CD1c-positive myeloid dendritic cell (primary cell): ENCODE results near the gene TBC1D14.

Experiments used
- DNase-seq: peaks from one replicate; pipeline ENCODE4 v3.0.0-alpha.2; 2016; ENCODE audit errors: extremely low spot score

Gene TBC1D14

DNA sequence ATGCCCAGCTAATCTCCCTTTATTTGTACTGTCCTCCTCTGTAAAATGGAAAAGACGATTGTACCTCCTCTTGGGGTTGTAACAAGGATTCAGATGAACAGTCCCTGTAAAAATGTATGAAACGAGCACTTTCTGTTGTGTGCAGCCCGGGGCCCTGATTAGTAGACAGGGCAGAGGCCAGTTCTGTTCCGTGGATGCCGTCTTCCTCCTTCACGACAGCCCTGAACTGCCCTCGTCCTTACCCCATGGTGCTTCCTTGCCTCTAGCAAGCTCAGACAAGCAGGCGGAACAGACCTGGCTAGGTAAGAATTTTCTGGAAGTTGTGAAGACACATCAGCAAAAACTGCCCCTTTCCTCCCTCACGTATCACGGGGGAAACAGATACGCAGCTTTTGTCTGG lies 111.2 kb downstream of the TBC1D14 start:
- no peak for DNase-seq

DNA sequence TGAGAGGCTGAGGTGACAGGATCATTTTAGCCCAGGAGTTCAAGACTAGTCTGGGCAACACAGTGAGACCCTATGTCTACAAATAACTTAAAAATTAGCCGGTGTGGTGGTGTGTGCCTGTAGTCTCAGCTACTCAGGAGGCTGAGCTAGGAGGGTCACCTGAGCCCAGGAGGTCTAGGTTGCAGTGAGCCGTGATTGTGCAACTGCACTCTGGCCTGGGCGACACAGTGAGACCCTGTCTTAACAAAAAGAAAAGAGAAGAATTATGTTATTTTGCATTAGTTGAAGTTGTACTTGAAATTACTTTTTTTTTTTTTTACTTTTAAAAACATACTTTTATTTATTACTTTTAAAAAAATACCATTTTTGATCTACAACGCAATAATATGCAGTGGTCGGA lies 111.7 kb downstream of the TBC1D14 start:
- no peak for DNase-seq

DNA sequence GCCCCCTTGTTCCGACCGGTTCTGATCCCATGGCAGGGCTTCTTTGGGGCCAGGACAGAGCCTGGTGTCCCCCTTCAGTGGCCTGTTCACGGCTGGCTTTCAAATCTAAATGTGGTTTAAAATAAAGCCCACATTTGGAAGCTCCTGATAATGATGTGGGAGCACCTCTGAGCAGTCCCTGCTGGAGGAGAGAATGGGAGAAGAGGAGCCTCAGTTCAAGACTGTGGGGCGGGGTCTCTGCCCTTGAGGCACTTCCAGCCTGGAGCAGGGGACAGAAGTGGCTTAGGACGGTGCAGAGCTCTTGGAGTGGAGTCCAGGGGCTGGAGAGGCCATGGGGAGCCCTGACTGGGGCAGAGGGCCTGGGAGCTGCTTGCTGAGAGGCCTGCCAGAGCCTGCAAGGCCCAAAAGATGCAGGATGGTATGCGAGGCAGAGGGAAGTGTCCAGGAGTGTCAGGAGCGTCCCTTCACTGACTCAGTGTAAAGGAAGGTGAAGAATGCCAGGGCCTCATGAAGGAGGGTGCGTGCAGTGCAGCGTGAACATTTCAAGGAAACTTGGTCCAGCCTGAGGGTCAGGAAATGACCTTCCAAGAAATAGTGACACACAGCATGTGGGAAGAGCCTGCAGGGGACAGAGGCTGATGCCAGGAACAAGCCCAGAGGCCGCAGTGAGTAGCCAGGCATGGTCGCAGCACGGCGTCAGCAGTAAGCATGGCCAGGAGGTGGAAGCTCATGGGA lies 112.5 kb downstream of the TBC1D14 start:
- no peak for DNase-seq

DNA sequence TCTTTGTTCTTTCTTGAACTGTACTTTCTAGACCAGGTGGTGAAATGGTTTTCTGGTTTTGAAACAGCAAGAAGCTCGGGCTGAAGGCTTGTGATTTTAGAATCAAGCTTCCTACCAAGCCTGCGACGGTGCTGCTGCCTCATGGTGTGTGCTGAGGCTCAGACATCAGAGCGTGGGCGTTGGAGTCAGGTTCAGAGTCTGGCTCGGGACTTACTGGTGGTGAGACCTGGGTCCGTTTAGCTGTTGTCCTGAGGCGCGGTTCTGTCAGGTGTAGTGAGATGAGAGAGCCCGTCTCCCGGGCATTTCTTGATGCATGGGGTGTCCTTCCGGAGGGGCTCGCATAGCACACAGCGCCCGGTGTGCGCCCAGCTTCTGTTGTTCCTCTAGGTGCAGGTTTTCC lies 113.9 kb downstream of the TBC1D14 start:
- no peak for DNase-seq

DNA sequence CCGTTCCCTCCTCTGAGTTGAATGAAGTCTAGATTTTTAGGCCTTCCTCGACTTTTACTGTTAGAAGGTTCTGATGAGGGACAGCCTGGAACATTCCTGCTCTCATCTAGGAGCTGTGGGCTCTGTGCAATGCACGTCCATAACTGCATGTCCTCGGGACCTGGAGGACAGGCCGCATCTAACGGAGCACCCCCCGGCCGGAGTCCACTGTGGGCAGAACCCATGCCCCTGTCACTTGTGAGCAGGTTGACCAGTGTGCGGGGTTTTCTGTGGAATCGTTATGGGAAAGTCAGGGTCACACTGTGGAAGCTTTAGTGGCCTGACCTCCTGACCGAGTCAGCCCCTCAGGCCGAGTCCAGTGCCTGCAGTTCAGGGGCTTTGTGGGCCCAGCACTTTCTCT lies 114.3 kb downstream of the TBC1D14 start:
- no peak for DNase-seq

DNA sequence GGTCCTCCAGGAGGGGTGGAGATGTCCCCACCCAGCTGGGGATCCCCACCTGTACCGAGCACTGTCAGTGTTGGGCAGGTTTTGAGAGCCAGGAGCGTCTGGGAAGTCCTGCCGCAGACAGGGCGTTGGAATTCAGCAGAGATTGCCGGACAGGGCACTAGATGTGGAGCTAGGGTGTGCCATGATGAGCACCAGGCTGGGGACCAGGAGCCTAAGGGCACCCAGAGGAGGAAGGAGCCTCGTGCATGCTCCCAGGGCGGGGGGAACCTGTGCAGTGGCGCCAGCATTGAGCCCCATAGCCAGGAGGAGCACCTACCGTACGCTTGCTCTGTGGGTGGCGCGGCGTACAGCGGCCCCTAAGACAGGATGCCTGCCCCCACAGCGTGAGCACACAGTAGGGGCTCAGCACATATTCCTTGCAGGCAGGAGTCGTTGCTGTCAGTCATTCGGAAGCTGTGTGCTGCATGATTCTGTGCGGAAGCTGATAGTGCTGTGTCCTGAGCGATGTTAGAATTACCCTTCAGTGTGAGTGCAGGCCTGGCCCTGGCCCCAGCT lies 114.8 kb downstream of the TBC1D14 start:
- no peak for DNase-seq

DNA sequence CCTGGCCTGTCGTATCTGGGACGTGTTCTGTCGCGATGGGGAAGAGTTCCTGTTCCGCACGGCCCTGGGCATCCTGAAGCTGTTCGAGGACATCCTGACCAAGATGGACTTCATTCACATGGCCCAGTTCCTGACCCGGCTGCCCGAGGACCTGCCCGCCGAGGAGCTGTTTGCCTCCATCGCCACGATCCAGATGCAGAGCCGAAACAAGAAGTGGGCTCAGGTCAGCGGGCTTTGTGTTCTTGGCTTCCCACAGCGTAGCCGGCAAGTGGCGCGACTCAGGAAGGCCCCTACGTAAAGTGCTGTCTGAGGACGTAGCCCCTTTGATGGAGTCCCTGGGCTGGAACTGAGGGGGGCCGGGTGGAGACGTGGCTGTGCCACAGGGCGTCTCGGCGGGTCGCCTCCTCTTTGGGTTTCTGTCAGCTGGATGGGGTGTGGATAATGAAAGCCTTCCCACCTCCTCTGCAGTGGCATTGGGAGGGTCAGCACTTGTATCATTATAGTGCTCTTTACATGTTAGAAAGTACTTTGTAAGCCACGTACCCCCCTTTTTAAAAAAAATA lies 115.5 kb downstream of the TBC1D14 start:
- DNase-seq = no peak

DNA sequence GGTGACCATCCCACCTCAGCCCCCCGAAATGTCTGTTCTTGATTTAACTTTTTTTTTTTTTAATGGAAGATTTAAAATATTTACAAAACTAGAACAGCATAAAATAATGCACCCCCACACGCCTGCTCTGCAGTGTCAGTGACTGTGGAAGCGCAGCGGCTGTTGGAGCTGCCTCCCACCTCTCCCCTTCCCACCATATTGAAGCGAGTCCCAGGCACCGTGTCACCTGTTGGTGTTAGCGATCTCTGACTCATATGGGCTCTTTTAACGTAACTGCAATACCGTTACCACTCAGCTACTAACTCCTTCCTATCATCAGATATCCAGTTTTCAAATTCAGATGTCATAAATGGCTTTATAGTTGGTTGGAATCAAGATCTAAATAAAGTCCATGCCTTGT lies 116.5 kb downstream of the TBC1D14 start:
- DNase-seq = no peak

DNA sequence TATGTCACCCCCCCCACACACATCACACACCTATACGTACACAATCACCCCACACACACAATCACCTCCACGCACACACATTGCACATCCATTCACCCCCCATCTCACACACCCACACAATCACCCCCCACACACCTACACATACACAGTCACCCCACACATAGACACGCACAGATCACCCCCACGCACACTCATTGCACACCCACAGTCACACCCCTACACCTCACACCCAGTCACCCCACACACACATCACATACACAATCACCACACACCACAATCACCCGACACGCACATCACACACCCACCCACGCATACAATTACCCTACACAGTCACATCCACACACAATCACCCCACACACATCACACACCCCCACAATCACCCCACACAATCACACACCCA lies 117.7 kb downstream of the TBC1D14 start:
- DNase-seq = no peak

DNA sequence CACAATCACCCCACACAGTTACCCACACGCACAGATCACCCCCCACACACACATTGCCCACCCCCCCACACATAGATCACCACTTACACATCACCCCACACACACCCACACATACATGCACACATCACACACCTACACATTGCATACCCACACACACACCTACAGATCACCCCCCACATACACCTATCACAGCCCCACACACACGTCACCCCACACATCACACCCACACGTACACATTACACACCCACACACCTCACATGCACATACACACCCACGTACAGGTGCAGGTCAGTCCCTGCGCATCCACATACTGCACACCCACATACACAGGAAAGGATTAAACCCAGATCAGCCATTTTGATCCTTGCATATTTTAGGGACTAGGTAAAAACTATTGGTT lies 118.3 kb downstream of the TBC1D14 start:
- DNase-seq = no peak

DNA sequence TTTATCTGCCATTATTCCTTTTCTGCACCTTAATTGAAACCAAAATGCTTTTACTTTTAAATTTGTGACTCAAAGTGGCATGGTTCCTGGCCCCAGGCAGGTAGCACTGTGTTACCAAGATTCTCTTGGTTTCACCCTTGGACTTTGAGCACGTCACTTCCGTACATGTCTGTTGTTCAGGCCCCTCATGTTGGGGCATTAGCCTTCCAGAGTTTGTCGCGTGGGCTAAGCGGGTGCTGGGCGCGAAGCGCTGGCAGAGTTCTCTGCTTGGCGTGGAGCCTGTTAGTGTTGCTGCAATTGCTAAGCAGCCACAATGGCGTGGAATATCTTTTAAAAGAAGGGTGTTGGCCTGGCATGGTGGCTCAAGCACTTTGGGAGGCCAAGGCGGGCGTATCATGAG lies 119.6 kb downstream of the TBC1D14 start:
- no peak for DNase-seq

DNA sequence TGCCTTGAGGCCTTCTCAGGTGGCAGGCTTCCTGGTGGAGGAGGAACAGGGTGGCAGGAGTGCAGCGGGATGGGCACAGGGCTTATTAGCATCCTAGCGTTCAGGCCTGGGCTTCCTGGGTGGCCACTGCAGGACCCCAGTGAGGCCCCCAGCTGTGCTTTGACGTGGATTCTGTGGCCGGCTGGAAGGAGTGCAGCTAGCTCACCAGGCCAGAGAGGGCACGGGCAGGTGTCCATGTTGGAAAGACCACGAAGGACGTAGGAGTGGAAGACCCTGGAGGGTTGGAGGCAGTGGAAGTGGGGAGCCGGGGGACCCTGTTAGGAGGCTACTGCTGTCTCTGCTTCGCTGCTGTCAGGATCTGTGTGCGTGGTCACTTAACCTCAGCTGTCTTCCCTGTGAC lies 120.3 kb downstream of the TBC1D14 start:
- DNase-seq = no peak

DNA sequence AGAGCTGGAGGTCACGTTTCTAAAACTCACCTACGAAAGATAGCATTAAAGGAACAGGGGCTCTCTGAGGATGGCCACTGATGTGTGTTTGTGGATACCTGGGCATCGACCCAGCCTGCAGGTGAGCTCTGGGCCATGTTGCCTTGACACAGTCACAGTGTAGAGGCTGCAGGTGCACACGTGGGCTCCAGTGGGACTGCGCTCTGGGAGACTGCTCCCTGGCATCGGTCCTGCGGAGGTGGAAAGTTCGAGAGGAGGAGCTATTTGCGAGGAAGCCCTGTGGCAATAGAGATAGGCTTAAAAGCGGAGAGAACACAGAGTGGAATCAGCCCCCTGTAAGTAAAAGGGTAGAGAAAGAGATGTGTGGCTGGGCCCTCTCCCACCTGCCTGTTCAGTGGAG lies 121.2 kb downstream of the TBC1D14 start:
- DNase-seq = no peak

DNA sequence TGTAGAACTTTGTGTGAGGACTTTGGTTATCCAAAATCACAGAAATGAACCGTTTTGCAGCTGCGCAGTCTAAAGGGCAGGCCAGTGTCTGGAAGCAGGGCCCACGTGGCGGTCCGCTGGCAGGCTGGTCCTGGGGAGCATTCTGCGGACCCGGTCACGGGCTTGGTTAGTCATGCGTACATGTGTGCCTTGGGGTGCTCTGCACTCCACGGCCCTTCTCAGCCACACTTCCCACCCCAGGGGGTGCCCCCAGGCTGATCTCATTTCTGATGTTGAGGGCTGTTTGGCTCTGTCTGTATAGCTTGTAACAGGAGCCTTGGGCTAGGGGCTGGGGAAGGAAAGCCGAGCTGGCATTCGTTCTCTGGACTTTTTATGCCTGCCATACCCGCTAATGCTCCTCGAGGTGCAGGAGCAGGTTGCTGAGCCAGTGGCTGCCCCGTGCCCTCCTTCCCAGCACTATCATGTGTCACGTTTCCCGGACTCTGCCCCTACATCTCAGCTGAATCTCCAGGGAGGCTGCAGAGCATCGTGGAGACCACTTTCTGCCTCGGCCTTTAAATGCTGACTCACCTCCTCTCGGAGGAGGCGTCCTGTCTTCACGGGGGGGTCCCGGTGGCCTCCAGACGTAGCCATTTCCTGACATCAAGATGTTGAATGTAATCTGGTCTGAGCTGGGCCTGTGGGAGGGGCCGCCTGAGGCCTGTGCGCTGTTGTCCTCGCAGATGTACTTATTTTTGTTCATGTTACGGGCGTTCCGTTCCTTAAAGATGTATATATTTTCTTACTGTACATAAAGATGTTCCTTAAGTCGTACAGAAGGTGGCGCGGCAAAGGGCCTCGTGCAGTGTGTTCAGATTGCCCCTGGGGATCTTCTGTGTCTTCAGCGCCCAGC lies 122.2 kb downstream of the TBC1D14 start:
- no peak for DNase-seq

DNA sequence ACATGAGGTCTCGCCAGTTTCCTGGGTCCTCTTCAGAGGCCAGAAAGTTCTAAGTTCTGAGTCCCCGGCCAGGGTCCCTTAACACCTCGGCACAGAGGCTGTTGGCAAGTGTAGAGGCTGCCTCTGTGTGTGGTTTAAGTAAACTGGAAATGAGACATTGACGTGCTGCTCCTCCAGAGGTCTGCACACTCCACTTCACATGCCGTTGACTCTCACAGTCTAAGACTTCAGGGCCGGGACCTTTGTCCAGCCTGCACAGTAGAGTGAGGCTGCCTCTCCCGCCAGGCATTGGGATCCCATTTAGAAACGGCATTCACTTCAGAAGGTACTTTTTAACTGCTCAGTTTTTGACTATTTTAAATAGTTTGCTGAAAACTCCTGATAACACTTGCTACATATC lies 123.0 kb downstream of the TBC1D14 start:
- no peak for DNase-seq

DNA sequence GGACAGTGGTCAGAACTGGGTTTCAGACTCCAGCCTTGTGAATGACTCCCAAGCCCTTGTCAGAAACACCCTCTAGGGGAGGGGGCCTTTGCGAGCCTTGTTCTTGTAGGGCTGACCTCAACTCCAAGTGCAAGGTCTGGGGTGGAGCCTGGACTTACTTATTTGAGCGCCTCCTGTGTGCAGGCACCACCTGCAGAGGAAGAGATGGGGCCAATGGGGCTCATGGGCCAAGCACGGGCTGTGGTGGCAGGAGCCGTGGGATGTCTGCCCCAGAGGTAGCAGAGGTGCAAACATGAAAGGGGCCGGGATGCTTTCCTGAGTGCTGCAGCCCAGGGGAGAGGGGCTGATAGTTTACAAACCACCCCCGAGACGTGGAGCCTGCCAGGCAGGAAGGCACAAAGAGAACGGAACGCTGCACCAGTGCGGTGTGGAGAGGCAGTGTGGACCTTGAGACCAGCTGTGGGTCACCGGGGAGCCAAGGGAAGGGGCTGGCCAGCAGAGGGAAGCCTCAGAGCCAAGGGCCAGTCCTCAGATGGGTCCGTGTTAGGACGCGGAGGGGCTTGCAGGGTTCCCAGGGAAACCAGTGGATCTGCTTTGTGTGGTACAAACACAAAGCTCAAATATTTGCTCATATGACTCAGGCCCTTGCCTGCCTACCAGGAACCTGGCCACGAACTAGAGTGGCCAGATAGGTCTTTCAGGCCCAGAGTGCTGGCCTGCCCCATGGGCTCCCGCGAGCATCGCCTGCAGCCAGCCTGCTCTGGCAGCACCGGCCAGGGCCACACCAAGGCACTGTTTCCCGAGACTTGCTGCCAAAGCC lies 124.8 kb downstream of the TBC1D14 start:
- DNase-seq = no peak

DNA sequence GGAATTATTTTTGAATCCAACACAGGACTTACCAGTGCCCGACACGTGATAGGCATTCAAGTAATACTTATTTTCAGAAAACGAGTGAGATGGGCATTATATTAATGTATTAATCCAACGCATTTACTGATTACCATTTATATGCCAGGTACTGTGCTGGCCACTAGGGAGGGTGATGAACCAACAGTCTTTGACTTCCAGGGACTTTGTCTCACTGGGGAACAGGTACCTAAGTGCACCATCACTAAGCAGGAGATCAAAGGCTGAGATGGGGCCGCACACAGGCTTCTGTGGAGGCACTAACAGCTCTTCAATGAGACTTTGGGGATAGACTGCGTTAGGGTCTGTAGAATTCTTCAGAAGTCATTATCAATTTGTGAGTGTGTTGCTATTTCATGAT lies 127.8 kb downstream of the TBC1D14 start:
- no peak for DNase-seq

DNA sequence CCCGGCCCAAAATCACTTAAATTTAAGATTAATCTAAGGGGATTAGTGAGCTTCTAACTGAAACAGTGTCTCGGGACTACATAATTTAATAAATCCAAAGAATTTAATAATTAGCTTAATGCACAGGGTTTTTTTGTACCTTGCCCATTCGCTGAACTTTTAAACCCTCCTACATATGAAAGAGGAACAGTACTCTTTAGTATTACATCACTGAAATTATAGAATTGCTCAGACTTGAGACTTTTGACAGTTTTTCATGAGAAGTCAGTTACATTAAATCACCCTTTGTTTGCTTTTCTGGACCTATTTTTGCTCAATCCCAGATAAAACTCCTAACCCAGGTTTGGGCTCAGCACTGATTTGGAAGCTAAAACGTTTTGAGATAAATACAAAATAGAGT lies 131.1 kb downstream of the TBC1D14 start:
- DNase-seq = peak; percentile 65

DNA sequence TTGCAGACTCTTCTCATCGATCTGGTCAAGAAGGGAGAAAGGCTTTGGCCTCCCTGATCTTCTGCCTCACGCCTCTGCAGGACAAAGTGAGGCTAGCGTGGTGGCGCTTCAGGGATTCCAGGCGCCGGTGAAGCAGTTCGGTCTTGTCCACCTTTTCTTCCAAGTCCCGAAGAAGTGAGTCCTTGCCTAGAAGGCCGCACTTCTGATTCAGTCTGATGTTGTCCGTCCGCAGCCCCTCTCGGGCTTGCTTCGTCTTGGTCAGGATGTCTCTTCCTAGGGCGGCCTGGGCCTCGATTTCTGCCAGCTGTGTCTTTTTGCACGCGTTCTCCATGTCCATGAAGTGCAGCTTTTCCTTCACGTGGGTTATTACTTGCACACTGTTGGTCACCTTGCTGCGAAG lies 131.6 kb downstream of the TBC1D14 start:
- DNase-seq = no peak

DNA sequence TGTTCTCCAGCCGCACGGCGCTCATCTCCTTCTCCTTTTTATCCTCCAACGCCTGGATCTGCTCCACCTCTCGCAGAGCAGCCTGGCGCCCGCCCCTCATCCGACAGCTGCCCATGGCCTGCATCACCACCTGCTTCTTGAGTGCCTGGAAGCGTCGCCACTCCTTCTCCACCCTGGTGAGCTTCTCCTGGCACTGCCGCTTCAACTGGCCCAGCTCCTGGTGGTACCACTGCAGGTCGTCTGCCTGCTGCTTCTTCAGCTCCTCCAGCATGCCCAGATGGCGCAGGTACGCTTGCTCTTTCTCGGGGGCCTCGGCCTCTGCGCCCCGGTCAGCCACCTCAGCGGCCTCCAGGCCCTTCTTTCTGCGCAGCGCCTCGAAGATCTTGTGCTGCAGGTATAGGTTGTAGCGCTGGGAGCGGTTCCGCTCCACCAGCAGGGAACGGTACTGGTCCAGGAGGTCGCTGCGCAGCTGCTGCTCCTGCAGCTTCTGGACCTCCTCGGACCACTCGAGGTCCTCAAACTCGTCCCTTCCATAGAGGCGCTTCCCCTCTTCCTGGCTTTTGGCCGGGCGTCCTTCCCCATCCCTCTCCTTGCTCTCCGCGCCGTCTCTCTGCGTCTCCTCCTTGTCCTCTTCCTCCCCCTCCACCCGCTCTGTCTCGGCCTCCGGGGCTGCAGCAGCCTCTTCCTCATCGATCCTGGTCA lies 132.3 kb downstream of the TBC1D14 start:
- DNase-seq = no peak
